ENCODE measurements around the gene GPR137B.

The GPR137B gene

GRCh38 chr1:236114076-236114747, 28.1 kb upstream of the GPR137B start:
- no peak for DNase-seq

GRCh38 chr1:236117710-236118109, 24.6 kb upstream of the GPR137B start:
- no peak for DNase-seq

- DNase-seq, result no peak
Observed at GRCh38 chr1:236119943-236120484, 22.3 kb upstream of the GPR137B start.

- DNase-seq, result no peak
Observed at GRCh38 chr1:236120721-236121153, 21.6 kb upstream of the GPR137B start.

- no peak for DNase-seq
Observed at GRCh38 chr1:236122176-236122575, 20.2 kb upstream of the GPR137B start.

- no peak for DNase-seq
Observed at GRCh38 chr1:236123563-236123962, 18.8 kb upstream of the GPR137B start.

GRCh38 chr1:236124965-236125364, 17.4 kb upstream of the GPR137B start:
- no peak for DNase-seq

- DNase-seq, result no peak
Observed at GRCh38 chr1:236127045-236127444, 15.3 kb upstream of the GPR137B start.

GRCh38 chr1:236128646-236129178, 13.6 kb upstream of the GPR137B start:
- DNase-seq, result no peak

- DNase-seq, result no peak
Observed at GRCh38 chr1:236129306-236129705, 13.0 kb upstream of the GPR137B start.

GRCh38 chr1:236130372-236130771, 12.0 kb upstream of the GPR137B start:
- DNase-seq, result no peak

- no peak for DNase-seq
Observed at GRCh38 chr1:236131916-236132315, 10.4 kb upstream of the GPR137B start.

- no peak for DNase-seq
Observed at GRCh38 chr1:236132420-236133046, 9.8 kb upstream of the GPR137B start.

GRCh38 chr1:236133339-236133738, 9.0 kb upstream of the GPR137B start:
- DNase-seq, result no peak

- DNase-seq, result no peak
Observed at GRCh38 chr1:236133802-236134201, 8.5 kb upstream of the GPR137B start.

GRCh38 chr1:236137285-236137852, 5.0 kb upstream of the GPR137B start:
- DNase-seq, result no peak

GRCh38 chr1:236139495-236139894, 2.8 kb upstream of the GPR137B start:
- no peak for DNase-seq

- DNase-seq, result no peak
Observed at GRCh38 chr1:236140705-236141446, 1.5 kb upstream of the GPR137B start.

- peak; percentile 12 for DNase-seq
Observed at GRCh38 chr1:236141447-236142252, 689 bp upstream of the GPR137B start.

- DNase-seq, result no peak
Observed at GRCh38 chr1:236143104-236143948, 987 bp downstream of the GPR137B start.

- DNase-seq, result no peak
Observed at GRCh38 chr1:236144033-236144432, 1.7 kb downstream of the GPR137B start.

All from NCI-H2029 (cell line).